Body of pancreas (tissue), 4 donors: Measurements from ENCODE around the gene NUP214.
"Not testable (repeated sequence)": the region's sequence is repeated elsewhere in the genome, so short reads cannot be mapped to it uniquely, and the experiment has no call there.

ENCODE experiments used
- POLR2A ChIP-seq, 3 donors: fragments of 450-650 bp; IDR thresholded peaks; one replicate each; pipeline ENCODE4 v1.6.1; 2016; ENCODE audit warnings: antibody characterized with exemption in 3 of 3, mild to moderate bottlenecking in 2 of 3
- TF ChIP-seq, protein P1 (sequence below), 7 experiments: fragments of 450-650 bp in 4 of 7; fragments of 200-600 bp in 3 of 7; sonication (generic) in 3 of 7; IDR thresholded peaks; one replicate each; pipeline ENCODE4 v1.5.1; 2016 to 2019; ENCODE audit warnings: antibody characterized with exemption in 7 of 7

DNA sequence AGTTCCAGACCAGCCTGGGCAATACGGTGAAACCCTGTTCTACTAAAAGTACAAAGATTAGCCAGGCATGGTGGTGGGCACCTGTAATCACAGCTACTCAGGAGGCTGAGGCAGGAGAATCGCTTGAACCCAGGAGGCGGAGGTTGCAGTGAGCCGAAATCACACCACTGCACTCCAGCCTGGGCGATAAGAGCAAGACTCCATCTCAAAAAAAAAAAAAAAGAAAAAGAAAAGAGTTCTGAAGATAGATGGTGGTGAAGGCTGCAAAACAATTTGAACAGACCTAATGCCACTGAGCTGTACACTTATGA lies 137.6 kb downstream of the NUP214 start:
- TF ChIP-seq, protein P1, sequence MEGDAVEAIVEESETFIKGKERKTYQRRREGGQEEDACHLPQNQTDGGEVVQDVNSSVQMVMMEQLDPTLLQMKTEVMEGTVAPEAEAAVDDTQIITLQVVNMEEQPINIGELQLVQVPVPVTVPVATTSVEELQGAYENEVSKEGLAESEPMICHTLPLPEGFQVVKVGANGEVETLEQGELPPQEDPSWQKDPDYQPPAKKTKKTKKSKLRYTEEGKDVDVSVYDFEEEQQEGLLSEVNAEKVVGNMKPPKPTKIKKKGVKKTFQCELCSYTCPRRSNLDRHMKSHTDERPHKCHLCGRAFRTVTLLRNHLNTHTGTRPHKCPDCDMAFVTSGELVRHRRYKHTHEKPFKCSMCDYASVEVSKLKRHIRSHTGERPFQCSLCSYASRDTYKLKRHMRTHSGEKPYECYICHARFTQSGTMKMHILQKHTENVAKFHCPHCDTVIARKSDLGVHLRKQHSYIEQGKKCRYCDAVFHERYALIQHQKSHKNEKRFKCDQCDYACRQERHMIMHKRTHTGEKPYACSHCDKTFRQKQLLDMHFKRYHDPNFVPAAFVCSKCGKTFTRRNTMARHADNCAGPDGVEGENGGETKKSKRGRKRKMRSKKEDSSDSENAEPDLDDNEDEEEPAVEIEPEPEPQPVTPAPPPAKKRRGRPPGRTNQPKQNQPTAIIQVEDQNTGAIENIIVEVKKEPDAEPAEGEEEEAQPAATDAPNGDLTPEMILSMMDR (IDR thresholded peaks at IDR 0.05): not testable (repeated sequence)
- TF ChIP-seq POLR2A (IDR thresholded peaks at IDR 0.05): not testable (repeated sequence)
